ENCODE measurements around the gene MTMR12.

DNA sequence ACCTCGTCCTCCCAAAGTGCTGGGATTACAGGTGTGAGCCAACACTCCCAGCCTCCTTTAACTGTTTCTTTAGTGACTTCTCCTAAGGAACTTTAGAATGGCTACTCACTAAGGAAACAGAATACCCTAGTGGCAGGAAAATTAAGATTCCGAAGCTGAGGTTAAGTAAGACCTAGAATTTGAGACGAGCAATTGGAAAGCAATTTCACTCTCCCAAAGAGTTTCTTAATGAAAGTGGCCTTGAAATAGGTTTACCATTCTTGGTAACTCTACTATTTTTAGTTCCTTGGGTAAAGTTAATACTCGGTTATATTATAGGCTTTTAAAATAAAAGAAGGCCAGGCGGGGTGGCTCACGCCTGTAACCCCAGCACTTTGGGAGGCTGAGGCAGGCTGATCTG is 115.7 kb downstream of the MTMR12 start:
- TF ChIP-seq, protein P1, sequence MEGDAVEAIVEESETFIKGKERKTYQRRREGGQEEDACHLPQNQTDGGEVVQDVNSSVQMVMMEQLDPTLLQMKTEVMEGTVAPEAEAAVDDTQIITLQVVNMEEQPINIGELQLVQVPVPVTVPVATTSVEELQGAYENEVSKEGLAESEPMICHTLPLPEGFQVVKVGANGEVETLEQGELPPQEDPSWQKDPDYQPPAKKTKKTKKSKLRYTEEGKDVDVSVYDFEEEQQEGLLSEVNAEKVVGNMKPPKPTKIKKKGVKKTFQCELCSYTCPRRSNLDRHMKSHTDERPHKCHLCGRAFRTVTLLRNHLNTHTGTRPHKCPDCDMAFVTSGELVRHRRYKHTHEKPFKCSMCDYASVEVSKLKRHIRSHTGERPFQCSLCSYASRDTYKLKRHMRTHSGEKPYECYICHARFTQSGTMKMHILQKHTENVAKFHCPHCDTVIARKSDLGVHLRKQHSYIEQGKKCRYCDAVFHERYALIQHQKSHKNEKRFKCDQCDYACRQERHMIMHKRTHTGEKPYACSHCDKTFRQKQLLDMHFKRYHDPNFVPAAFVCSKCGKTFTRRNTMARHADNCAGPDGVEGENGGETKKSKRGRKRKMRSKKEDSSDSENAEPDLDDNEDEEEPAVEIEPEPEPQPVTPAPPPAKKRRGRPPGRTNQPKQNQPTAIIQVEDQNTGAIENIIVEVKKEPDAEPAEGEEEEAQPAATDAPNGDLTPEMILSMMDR (optimal IDR thresholded peaks at IDR 0.05 in 1 of 3, IDR thresholded peaks at IDR 0.05 in 1 of 3, conservative IDR thresholded peaks at IDR 0.05 in 1 of 3; ENCODE audit: extremely low read depth in 1 of 3, insufficient read depth in 2 of 3, low read length in 3 of 3) = no peak
- TF ChIP-seq EZH2 (IDR thresholded peaks at IDR 0.05; ENCODE audit: low read length) = no peak
